ENCODE data around the gene ZDHHC11B.
"Not testable (repeated sequence)": the region's sequence is repeated elsewhere in the genome, so short reads cannot be mapped to it uniquely, and the experiment has no call there.

The ZDHHC11B gene

GRCh38 chr5:750226-750625, 34.3 kb downstream of the ZDHHC11B start:
- not testable (repeated sequence) for H3K9ac ChIP-seq (ENCODE audit: low read length in 2 of 2); H3K4me3 ChIP-seq (ENCODE audit: low read length in 2 of 2); H3K9me3 ChIP-seq (ENCODE audit: control insufficient read depth in 2 of 2, low read length in 2 of 2); H3K36me3 ChIP-seq (ENCODE audit: control insufficient read depth in 2 of 2, insufficient read depth in 2 of 2, low read length in 2 of 2); H3K27me3 ChIP-seq (ENCODE audit: control insufficient read depth in 1 of 2, insufficient read depth in 2 of 2, low read length in 2 of 2); H3K27ac ChIP-seq (ENCODE audit: low read length); H3K4me1 ChIP-seq (ENCODE audit: control insufficient read depth, insufficient read depth, low read length)

GRCh38 chr5:749101-749670, 35.3 kb downstream of the ZDHHC11B start:
- no peak overlapping the region for H3K27ac ChIP-seq (ENCODE audit: low read length)

GRCh38 chr5:748011-748980, 36.2 kb downstream of the ZDHHC11B start:
- H3K36me3 ChIP-seq (ENCODE audit: control insufficient read depth in 2 of 2, insufficient read depth in 2 of 2, low read length in 2 of 2); H3K27me3 ChIP-seq (ENCODE audit: control insufficient read depth in 1 of 2, insufficient read depth in 2 of 2, low read length in 2 of 2); H3K27ac ChIP-seq (ENCODE audit: low read length); H3K4me1 ChIP-seq (ENCODE audit: control insufficient read depth, insufficient read depth, low read length); H3K9ac ChIP-seq (ENCODE audit: low read length in 2 of 2); H3K4me3 ChIP-seq (ENCODE audit: low read length in 2 of 2); H3K9me3 ChIP-seq (ENCODE audit: control insufficient read depth in 2 of 2, low read length in 2 of 2): not testable (repeated sequence)

More at GRCh38 chr5:749101-749670, 35.3 kb downstream of the ZDHHC11B start:
- no peaks in the 10 kb centered on the region for H3K36me3 ChIP-seq (ENCODE audit: control insufficient read depth in 2 of 2, insufficient read depth in 2 of 2, low read length in 2 of 2)
- no peaks in the 10 kb centered on the region for H3K4me1 ChIP-seq (ENCODE audit: control insufficient read depth, insufficient read depth, low read length)
- no peaks in the 10 kb centered on the region for H3K9me3 ChIP-seq (ENCODE audit: control insufficient read depth in 2 of 2, low read length in 2 of 2)
- no peak overlapping the region for H3K9ac ChIP-seq (ENCODE audit: low read length in 2 of 2)
- no peak overlapping the region for H3K4me3 ChIP-seq (ENCODE audit: low read length in 2 of 2)
- H3K27me3 ChIP-seq (ENCODE audit: control insufficient read depth in 1 of 2, insufficient read depth in 2 of 2, low read length in 2 of 2) = no peaks in the 10 kb centered on the region

DNA sequence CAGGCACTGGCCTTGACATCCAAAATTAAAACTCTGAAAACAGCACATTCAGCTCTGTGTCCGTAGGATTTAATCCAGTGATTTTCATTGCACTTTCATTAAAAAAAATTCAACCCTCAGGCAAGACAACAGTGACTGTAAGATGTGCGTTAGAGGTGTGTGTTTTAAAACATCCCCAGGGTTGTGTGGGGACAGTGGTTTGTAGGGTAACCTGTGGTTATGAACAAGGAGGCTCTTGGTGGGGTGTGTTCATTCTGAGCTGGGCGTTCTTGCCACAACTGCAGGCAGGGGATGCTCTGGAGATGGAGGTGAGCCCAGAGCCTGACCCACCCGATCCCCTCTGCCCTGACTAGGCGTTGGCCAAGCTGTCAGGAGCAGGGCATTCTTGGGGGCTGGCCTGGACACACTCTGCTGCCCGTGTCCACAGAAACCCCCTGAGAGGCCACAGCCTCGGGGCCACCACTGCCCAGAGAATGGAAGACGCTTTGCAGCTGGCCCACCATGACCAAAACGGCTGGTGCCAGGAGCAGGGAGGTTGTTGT, 37.2 kb downstream of the ZDHHC11B start:
- not testable (repeated sequence) for H3K9ac ChIP-seq (ENCODE audit: low read length in 2 of 2); H3K4me3 ChIP-seq (ENCODE audit: low read length in 2 of 2); H3K9me3 ChIP-seq (ENCODE audit: control insufficient read depth in 2 of 2, low read length in 2 of 2); H3K27me3 ChIP-seq (ENCODE audit: control insufficient read depth in 1 of 2, insufficient read depth in 2 of 2, low read length in 2 of 2); H3K36me3 ChIP-seq (ENCODE audit: control insufficient read depth in 2 of 2, insufficient read depth in 2 of 2, low read length in 2 of 2); H3K4me1 ChIP-seq (ENCODE audit: control insufficient read depth, insufficient read depth, low read length); H3K27ac ChIP-seq (ENCODE audit: low read length)

GRCh38 chr5:746258-746761, 38.2 kb downstream of the ZDHHC11B start:
- Histone ChIP-seq H3K36me3 (ENCODE audit: control insufficient read depth in 2 of 2, insufficient read depth in 2 of 2, low read length in 2 of 2) (peaks cover 0 to 2% of the 10 kb centered on the region in 2 donors), H3K4me3 (ENCODE audit: low read length in 2 of 2) (no peak overlapping the region), H3K9me3 (ENCODE audit: control insufficient read depth in 2 of 2, low read length in 2 of 2) (no peaks in the 10 kb centered on the region), H3K9ac (ENCODE audit: low read length in 2 of 2) (no peak overlapping the region), H3K27ac (ENCODE audit: low read length) (no peak overlapping the region), H3K27me3 (ENCODE audit: control insufficient read depth in 1 of 2, insufficient read depth in 2 of 2, low read length in 2 of 2) (no peaks in the 10 kb centered on the region), H3K4me1 (ENCODE audit: control insufficient read depth, insufficient read depth, low read length) (no peaks in the 10 kb centered on the region)

- not testable (repeated sequence) for H3K4me1 ChIP-seq (ENCODE audit: control insufficient read depth, insufficient read depth, low read length); H3K9me3 ChIP-seq (ENCODE audit: control insufficient read depth in 2 of 2, low read length in 2 of 2); H3K36me3 ChIP-seq (ENCODE audit: control insufficient read depth in 2 of 2, insufficient read depth in 2 of 2, low read length in 2 of 2); H3K4me3 ChIP-seq (ENCODE audit: low read length in 2 of 2); H3K9ac ChIP-seq (ENCODE audit: low read length in 2 of 2); H3K27me3 ChIP-seq (ENCODE audit: control insufficient read depth in 1 of 2, insufficient read depth in 2 of 2, low read length in 2 of 2); H3K27ac ChIP-seq (ENCODE audit: low read length)
Measured at GRCh38 chr5:745272-746142, 39.0 kb downstream of the ZDHHC11B start.

DNA sequence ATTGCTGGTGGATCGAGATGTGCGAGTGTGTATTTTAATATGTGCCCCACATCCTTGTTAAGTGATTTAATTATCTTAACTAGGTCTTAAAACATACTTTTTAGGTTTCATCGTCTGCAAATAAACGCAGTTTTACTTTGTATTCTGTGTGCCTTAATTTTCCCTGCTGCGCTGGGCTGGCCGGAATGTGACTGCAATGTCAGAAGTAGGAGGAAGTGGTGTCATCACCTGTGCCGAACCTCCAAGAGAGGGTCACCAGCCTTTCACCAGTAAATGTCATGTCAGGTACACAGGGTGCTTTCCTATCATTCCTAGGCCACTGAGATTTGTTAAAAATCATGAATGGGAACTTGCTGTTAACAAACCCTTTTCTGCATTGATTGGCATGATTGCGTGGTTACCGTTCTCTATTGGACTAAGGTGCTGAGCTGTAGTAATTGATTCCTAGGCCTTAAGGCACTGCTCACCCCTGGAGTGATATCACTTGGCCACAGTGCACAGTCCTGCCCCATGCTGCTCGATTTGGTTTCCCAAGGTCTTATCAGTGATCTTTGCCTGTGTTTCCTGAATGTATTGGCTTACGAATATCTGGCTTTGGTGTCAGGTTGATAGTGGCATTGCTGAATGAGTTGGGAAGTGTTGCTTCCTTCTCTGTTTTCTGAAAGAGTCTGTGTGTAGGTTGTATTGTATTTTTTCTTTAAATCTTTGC, 40.7 kb downstream of the ZDHHC11B start:
- H3K4me1 ChIP-seq (ENCODE audit: control insufficient read depth, insufficient read depth, low read length); H3K4me3 ChIP-seq (ENCODE audit: low read length in 2 of 2); H3K9ac ChIP-seq (ENCODE audit: low read length in 2 of 2); H3K9me3 ChIP-seq (ENCODE audit: control insufficient read depth in 2 of 2, low read length in 2 of 2); H3K27me3 ChIP-seq (ENCODE audit: control insufficient read depth in 1 of 2, insufficient read depth in 2 of 2, low read length in 2 of 2); H3K36me3 ChIP-seq (ENCODE audit: control insufficient read depth in 2 of 2, insufficient read depth in 2 of 2, low read length in 2 of 2); H3K27ac ChIP-seq (ENCODE audit: low read length): not testable (repeated sequence)

- not testable (repeated sequence) for H3K36me3 ChIP-seq (ENCODE audit: control insufficient read depth in 2 of 2, insufficient read depth in 2 of 2, low read length in 2 of 2); H3K27ac ChIP-seq (ENCODE audit: low read length); H3K9me3 ChIP-seq (ENCODE audit: control insufficient read depth in 2 of 2, low read length in 2 of 2); H3K27me3 ChIP-seq (ENCODE audit: control insufficient read depth in 1 of 2, insufficient read depth in 2 of 2, low read length in 2 of 2); H3K4me3 ChIP-seq (ENCODE audit: low read length in 2 of 2); H3K9ac ChIP-seq (ENCODE audit: low read length in 2 of 2); H3K4me1 ChIP-seq (ENCODE audit: control insufficient read depth, insufficient read depth, low read length)
Measured at GRCh38 chr5:742276-742675, 42.3 kb downstream of the ZDHHC11B start.

GRCh38 chr5:734145-734544, 50.4 kb downstream of the ZDHHC11B start:
- H3K4me1 ChIP-seq (ENCODE audit: control insufficient read depth, insufficient read depth, low read length); H3K27ac ChIP-seq (ENCODE audit: low read length); H3K9ac ChIP-seq (ENCODE audit: low read length in 2 of 2); H3K4me3 ChIP-seq (ENCODE audit: low read length in 2 of 2); H3K27me3 ChIP-seq (ENCODE audit: control insufficient read depth in 1 of 2, insufficient read depth in 2 of 2, low read length in 2 of 2); H3K9me3 ChIP-seq (ENCODE audit: control insufficient read depth in 2 of 2, low read length in 2 of 2); H3K36me3 ChIP-seq (ENCODE audit: control insufficient read depth in 2 of 2, insufficient read depth in 2 of 2, low read length in 2 of 2): not testable (repeated sequence)

Data from stomach smooth muscle (tissue), 2 donors.